A549 (cell line): ENCODE data around the gene TYW5. TPM values are rescaled to one million over a fixed set of nuclear protein-coding genes. Genes with fewer than 3 reads are reported as not detected.

Source experiments
- ATAC-seq, 2 experiments: fragments of 200-7000 bp in 1 of 2; fragments of >200 bp in 1 of 2; cut with Nextera tagmentation in 1 of 2; cut with Tn5 transposase in 1 of 2; 3 replicates each; pipeline versions ENCODE4 v1.8.0 to v1.9.1; 2018 to 2020; ENCODE audit warnings: mild to moderate bottlenecking in 1 of 2, moderate library complexity in 1 of 2
- CTCF ChIA-PET: fragments of 300-600 bp; sonication (Branson Sonifier 250); formaldehyde crosslinking; extraction: SDS; loops from one replicate; lab custom pipeline; 2021; ENCODE audit warnings: antibody characterized with exemption, inconsistent platforms; lab: Yijun Ruan, JAX
- POLR2A ChIA-PET: fragments of 350-600 bp; formaldehyde crosslinking; extraction: SDS; loops from one replicate; lab custom pipeline; 2021; ENCODE audit warnings: antibody characterized with exemption, inconsistent platforms; lab: Yijun Ruan, JAX
- DNase-seq, 2 experiments: peaks; one replicate each; pipeline versions ENCODE4 v3.0.0 to v3.0.0-alpha.2; 2011 to 2016; ENCODE audit warnings: low read depth in 1 of 2, low spot score in 1 of 2
- FAIRE-seq: peaks from 2 replicates; lab custom pipeline; 2011; peaks lifted over from hg19 to GRCh38; lab: Jason Lieb, UNC
- H3K27ac ChIP-seq, 2 experiments: fragments of >200 bp; sonication (Bioruptor Twin); formaldehyde crosslinking; 3 replicates each; pipeline ENCODE4 v1.5.1; 2016 to 2017
- H3K4me1 ChIP-seq: fragments of >200 bp; sonication (Bioruptor Twin); formaldehyde crosslinking; 3 replicates; pipeline ENCODE4 v1.6.1; 2016
- H3K4me2 ChIP-seq: fragments of >200 bp; sonication (Bioruptor Twin); formaldehyde crosslinking; 3 replicates; pipeline ENCODE4 v1.6.1; 2016
- H3K4me3 ChIP-seq: fragments of >200 bp; sonication (Bioruptor Twin); formaldehyde crosslinking; 3 replicates; pipeline ENCODE4 v1.5.1; 2016
- H3K9me3 ChIP-seq: fragments of >200 bp; sonication (Bioruptor Twin); formaldehyde crosslinking; 3 replicates; pipeline ENCODE4 v1.6.1; 2016
- BHLHE40 ChIP-seq: IDR thresholded peaks from 2 replicates; pipeline ENCODE4 v1.6.1; 2012; ENCODE audit warnings: low read depth, low read length, inconsistent platforms
- CBX2 ChIP-seq: fragments of 200-600 bp; sonication (generic); IDR thresholded peaks from 2 replicates; pipeline ENCODE4 v1.6.1; 2016; ENCODE audit warnings: low read depth, mild to moderate bottlenecking, borderline replicate concordance
- CBX8 ChIP-seq: fragments of 200-600 bp; sonication (generic); IDR thresholded peaks from 2 replicates; pipeline ENCODE4 v1.6.1; 2016
- CEBPB ChIP-seq, 2 experiments: fragments of >200 bp in 1 of 2; sonication (Bioruptor Twin) in 1 of 2; formaldehyde crosslinking in 1 of 2; IDR thresholded peaks; 2 replicates each; pipeline ENCODE4 v1.6.1; 2012 to 2016
- CHD2 ChIP-seq: fragments of 150-350 bp; IDR thresholded peaks from 2 replicates; pipeline ENCODE4 v1.6.1; 2014; ENCODE audit warnings: low read length; ENCODE audit not compliant: partially characterized antibody
- CHD4 ChIP-seq: fragments of 200-600 bp; sonication (generic); IDR thresholded peaks from 2 replicates; pipeline ENCODE4 v1.6.1; 2016; ENCODE audit warnings: antibody characterized with exemption, mild to moderate bottlenecking, borderline replicate concordance
- EHMT2 ChIP-seq: fragments of 200-600 bp; sonication (generic); IDR thresholded peaks from 2 replicates; pipeline ENCODE4 v1.6.1; 2016; ENCODE audit warnings: antibody characterized with exemption, low read depth, mild to moderate bottlenecking, moderate library complexity
- ESRRA ChIP-seq: fragments of 150-350 bp; IDR thresholded peaks from 2 replicates; pipeline ENCODE4 v1.6.1; 2014; ENCODE audit warnings: mild to moderate bottlenecking, low read length, borderline replicate concordance
- FOXS1 ChIP-seq: fragments of 250-450 bp; sonication (Bioruptor Pico); IDR thresholded peaks from 2 replicates; pipeline ENCODE4 v1.5.0; 2020; ENCODE audit warnings: mild to moderate bottlenecking, moderate library complexity
- HOXB13 ChIP-seq: fragments of 250-450 bp; sonication (Bioruptor Pico); IDR thresholded peaks from 2 replicates; pipeline ENCODE4 v1.5.0; 2020; ENCODE audit warnings: low read depth, mild to moderate bottlenecking, moderate library complexity
- HOXB5 ChIP-seq: fragments of 250-450 bp; sonication (Bioruptor Pico); IDR thresholded peaks from 2 replicates; pipeline ENCODE4 v1.5.0; 2020; ENCODE audit warnings: mild to moderate bottlenecking, moderate library complexity
- JUN ChIP-seq, 2 experiments: fragments of >200 bp; sonication (Bioruptor Twin); formaldehyde crosslinking; IDR thresholded peaks; 2 replicates in 1 of 2; 3 replicates in 1 of 2; pipeline ENCODE4 v1.6.1; 2016 to 2017
- KDM1A ChIP-seq: fragments of 200-600 bp; sonication (generic); IDR thresholded peaks from 2 replicates; pipeline ENCODE4 v1.6.1; 2016; ENCODE audit warnings: low read depth, mild to moderate bottlenecking
- MAZ ChIP-seq: fragments of 150-350 bp; IDR thresholded peaks from 2 replicates; pipeline ENCODE4 v1.6.1; 2014; ENCODE audit warnings: antibody characterized with exemption, low read depth, low read length, borderline replicate concordance
- NFE2L2 ChIP-seq: fragments of 150-350 bp; conservative IDR thresholded peaks from 2 replicates; pipeline ENCODE4 v1.6.1; 2014; ENCODE audit warnings: low read length
- PHF8 ChIP-seq: fragments of 200-600 bp; sonication (generic); IDR thresholded peaks from 2 replicates; pipeline ENCODE4 v1.6.1; 2016; ENCODE audit warnings: low read depth, mild to moderate bottlenecking, antibody characterized with exemption, moderate library complexity, borderline replicate concordance
- POLR2AphosphoS2 ChIP-seq: conservative IDR thresholded peaks from 2 replicates; pipeline ENCODE4 v1.6.1; 2012; ENCODE audit warnings: low read length, improper control_type of control experiment, inconsistent platforms
- RCOR1 ChIP-seq: fragments of 150-350 bp; IDR thresholded peaks from 2 replicates; pipeline ENCODE4 v1.6.1; 2014; ENCODE audit warnings: antibody characterized with exemption, low read length, low read depth
- RFX5 ChIP-seq: fragments of 450-650 bp; IDR thresholded peaks from 2 replicates; pipeline ENCODE4 v1.7.1; 2014; ENCODE audit warnings: antibody characterized with exemption, mild to moderate bottlenecking, moderate library complexity
- RNF2 ChIP-seq: fragments of 200-600 bp; sonication (generic); IDR thresholded peaks from 2 replicates; pipeline ENCODE4 v1.6.1; 2016; ENCODE audit warnings: low read depth, mild to moderate bottlenecking, antibody characterized with exemption, moderate library complexity, borderline replicate concordance
- SREBF2 ChIP-seq: fragments of 450-650 bp; IDR thresholded peaks from 2 replicates; pipeline ENCODE4 v1.6.1; 2014; ENCODE audit warnings: mild to moderate bottlenecking, moderate library complexity
- TP53 ChIP-seq: fragments of 250-450 bp; sonication (Bioruptor Pico); IDR thresholded peaks from 2 replicates; pipeline ENCODE4 v1.5.0; 2021; ENCODE audit warnings: mild to moderate bottlenecking, moderate library complexity
- ZC3H11A ChIP-seq: fragments of 450-650 bp; IDR thresholded peaks from 2 replicates; pipeline ENCODE4 v1.6.1; 2014; ENCODE audit warnings: antibody characterized with exemption, mild to moderate bottlenecking
- WGBS: methylation state at CpG from one replicate; pipeline ENCODE4 v1.1.6; 2017; ENCODE audit errors: missing lambda C conversion rate; 5-methylcytosine and 5-hydroxymethylcytosine counted together
- polyA plus RNA-seq, 4 experiments: library from polyadenylated mRNA; depleted of rRNA in 3 of 4; stranded (reverse); fragments of >200 nt; fragmentation: RNase III in 1 of 4; extraction: RNeasy Plus Mini Kit Qiagen cat#74134 plus additional on column Dnase treatment in 1 of 4; gene quantifications; 2 replicates in 3 of 4; 3 replicates in 1 of 4; pipeline ENCODE4 v1.2.3, GENCODE V29; 2011 to 2017
- TF ChIP-seq, protein P1 (sequence below): fragments of >200 bp; sonication (Bioruptor Twin); formaldehyde crosslinking; IDR thresholded peaks from 3 replicates; pipeline ENCODE4 v1.6.1; 2016
- TF ChIP-seq, protein P2 (sequence below): fragments of >200 bp; sonication (Bioruptor Twin); formaldehyde crosslinking; IDR thresholded peaks from 2 replicates; pipeline ENCODE4 v1.6.1; 2016
- TF ChIP-seq, protein P3 (sequence below): fragments of 250-450 bp; sonication (Bioruptor Pico); IDR thresholded peaks from 2 replicates; pipeline ENCODE4 v1.5.0; 2021; ENCODE audit warnings: mild to moderate bottlenecking, moderate library complexity, borderline replicate concordance
- TF ChIP-seq, protein P4 (sequence below): fragments of 150-350 bp; IDR thresholded peaks from 2 replicates; pipeline ENCODE4 v1.6.1; 2014; ENCODE audit warnings: low read depth, mild to moderate bottlenecking, low read length
- TF ChIP-seq, protein P5 (sequence below): fragments of 200-600 bp; sonication (generic); IDR thresholded peaks from 2 replicates; pipeline ENCODE4 v1.6.1; 2016; ENCODE audit warnings: antibody characterized with exemption, mild to moderate bottlenecking, moderate library complexity
- TF ChIP-seq, protein P6 (sequence below): IDR thresholded peaks from 2 replicates; pipeline ENCODE4 v1.6.1; 2012

Gene TYW5
- polyA plus RNA-seq, 2 of the 4 experiments (the other 2 are of a cell fraction) = 7.8 to 15.2 TPM

DNA sequence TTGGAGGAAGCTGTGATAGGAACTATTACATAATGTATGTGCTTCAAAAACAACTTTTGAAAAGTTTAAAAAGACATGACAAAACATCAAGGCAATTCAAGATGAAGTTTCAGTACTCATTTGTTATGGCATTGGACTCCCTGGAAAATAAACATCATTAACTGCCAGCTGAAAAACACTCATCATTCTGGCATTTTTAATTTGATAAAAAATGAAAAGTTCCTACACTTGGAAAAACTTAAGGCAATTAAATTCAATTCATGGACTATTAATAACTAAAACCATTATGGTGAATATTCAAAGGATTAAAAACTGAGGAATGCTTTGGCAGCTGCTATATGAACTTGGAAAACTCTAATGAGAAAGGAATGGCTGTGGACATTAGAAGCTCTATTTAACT, 8.5 kb downstream of the TYW5 start:
- H3K9me3 ChIP-seq = no peaks in the 10 kb centered on the region
- H3K4me2 ChIP-seq = no peak overlapping the region
- DNase-seq (no peak), FAIRE-seq (no peak), ATAC-seq (no peak)
- TF ChIP-seq MAZ = no peak
- no peak for TF ChIP-seq RCOR1
- TF ChIP-seq HOXB13 (CRISPR knock-in tag) = no peak
- no peak for TF ChIP-seq CHD4
- TF ChIP-seq CEBPB (IDR thresholded peaks at IDR 0.05) = no peak
- no peak for TF ChIP-seq CBX8
- no peak for TF ChIP-seq PHF8
- TF ChIP-seq, protein P1, sequence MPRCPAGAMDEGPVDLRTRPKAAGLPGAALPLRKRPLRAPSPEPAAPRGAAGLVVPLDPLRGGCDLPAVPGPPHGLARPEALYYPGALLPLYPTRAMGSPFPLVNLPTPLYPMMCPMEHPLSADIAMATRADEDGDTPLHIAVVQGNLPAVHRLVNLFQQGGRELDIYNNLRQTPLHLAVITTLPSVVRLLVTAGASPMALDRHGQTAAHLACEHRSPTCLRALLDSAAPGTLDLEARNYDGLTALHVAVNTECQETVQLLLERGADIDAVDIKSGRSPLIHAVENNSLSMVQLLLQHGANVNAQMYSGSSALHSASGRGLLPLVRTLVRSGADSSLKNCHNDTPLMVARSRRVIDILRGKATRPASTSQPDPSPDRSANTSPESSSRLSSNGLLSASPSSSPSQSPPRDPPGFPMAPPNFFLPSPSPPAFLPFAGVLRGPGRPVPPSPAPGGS = no peak
- no peak for TF ChIP-seq HOXB5 (CRISPR knock-in tag)
- no peak for TF ChIP-seq SREBF2
- TF ChIP-seq RNF2 = no peak
- no peak for TF ChIP-seq POLR2AphosphoS2
- no peak for TF ChIP-seq ZC3H11A
- TF ChIP-seq, protein P2, sequence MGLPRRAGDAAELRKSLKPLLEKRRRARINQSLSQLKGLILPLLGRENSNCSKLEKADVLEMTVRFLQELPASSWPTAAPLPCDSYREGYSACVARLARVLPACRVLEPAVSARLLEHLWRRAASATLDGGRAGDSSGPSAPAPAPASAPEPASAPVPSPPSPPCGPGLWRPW = no peak
- TF ChIP-seq CHD2 = no peak
- no peak for TF ChIP-seq EHMT2
- no peak for TF ChIP-seq ESRRA
- TF ChIP-seq, protein P3, sequence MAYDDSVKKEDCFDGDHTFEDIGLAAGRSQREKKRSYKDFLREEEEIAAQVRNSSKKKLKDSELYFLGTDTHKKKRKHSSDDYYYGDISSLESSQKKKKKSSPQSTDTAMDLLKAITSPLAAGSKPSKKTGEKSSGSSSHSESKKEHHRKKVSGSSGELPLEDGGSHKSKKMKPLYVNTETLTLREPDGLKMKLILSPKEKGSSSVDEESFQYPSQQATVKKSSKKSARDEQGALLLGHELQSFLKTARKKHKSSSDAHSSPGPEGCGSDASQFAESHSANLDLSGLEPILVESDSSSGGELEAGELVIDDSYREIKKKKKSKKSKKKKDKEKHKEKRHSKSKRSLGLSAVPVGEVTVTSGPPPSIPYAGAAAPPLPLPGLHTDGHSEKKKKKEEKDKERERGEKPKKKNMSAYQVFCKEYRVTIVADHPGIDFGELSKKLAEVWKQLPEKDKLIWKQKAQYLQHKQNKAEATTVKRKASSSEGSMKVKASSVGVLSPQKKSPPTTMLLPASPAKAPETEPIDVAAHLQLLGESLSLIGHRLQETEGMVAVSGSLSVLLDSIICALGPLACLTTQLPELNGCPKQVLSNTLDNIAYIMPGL = no peak
- H3K4me1 ChIP-seq = no peaks in the 10 kb centered on the region
- CTCF ChIA-PET = interaction anchor here (0.6 to 1.1 kb wide), 2 partner anchors 8 to 9 kb away, joined by 3 to 4 read pairs; no protein-coding TSS in a partner anchor
- POLR2A ChIA-PET = no interaction called here
- no peak overlapping the region for H3K27ac ChIP-seq
- H3K4me3 ChIP-seq = no peak overlapping the region

DNA sequence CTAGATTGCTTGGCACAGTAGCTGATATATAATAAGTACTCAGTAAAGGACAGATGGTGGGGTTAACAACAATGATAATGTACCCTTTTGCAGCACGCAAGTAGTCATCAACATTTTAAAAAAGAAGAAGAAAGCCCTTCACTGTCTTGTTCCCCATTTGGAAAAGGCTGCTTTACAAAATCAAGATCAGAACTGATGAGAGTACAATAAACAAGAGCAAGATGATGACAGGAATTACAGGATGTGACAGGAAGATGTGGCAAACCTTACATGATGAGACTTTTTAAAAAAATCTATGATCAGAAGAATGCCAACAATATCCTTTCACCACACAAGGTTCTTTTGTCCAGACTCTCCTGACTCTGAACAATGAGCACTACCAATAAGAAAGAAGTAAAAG, 9.1 kb downstream of the TYW5 start:
- H3K9me3 ChIP-seq = no peaks in the 10 kb centered on the region
- DNase-seq = no peak
- no peak overlapping the region for H3K4me2 ChIP-seq
- WGBS = 88% methylated on average over 1 of the region's 1 CpG
- POLR2A ChIA-PET = no interaction called here
- H3K4me1 ChIP-seq = no peaks in the 10 kb centered on the region
- no peak overlapping the region for H3K27ac ChIP-seq
- H3K4me3 ChIP-seq = no peak overlapping the region
- TF ChIP-seq RNF2 (no peak), TP53 (CRISPR knock-in tag) (no peak), CEBPB (IDR thresholded peaks at IDR 0.05) (no peak), CBX2 (no peak), RFX5 (no peak), HOXB13 (CRISPR knock-in tag) (no peak), JUN (IDR thresholded peaks at IDR 0.05) (no peak), PHF8 (no peak), BHLHE40 (no peak), KDM1A (no peak), FOXS1 (CRISPR knock-in tag) (no peak), EHMT2 (no peak), POLR2AphosphoS2 (no peak), NFE2L2 (no peak)
- TF ChIP-seq, protein P4, sequence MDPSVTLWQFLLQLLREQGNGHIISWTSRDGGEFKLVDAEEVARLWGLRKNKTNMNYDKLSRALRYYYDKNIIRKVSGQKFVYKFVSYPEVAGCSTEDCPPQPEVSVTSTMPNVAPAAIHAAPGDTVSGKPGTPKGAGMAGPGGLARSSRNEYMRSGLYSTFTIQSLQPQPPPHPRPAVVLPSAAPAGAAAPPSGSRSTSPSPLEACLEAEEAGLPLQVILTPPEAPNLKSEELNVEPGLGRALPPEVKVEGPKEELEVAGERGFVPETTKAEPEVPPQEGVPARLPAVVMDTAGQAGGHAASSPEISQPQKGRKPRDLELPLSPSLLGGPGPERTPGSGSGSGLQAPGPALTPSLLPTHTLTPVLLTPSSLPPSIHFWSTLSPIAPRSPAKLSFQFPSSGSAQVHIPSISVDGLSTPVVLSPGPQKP = no peak
- TF ChIP-seq, protein P5, sequence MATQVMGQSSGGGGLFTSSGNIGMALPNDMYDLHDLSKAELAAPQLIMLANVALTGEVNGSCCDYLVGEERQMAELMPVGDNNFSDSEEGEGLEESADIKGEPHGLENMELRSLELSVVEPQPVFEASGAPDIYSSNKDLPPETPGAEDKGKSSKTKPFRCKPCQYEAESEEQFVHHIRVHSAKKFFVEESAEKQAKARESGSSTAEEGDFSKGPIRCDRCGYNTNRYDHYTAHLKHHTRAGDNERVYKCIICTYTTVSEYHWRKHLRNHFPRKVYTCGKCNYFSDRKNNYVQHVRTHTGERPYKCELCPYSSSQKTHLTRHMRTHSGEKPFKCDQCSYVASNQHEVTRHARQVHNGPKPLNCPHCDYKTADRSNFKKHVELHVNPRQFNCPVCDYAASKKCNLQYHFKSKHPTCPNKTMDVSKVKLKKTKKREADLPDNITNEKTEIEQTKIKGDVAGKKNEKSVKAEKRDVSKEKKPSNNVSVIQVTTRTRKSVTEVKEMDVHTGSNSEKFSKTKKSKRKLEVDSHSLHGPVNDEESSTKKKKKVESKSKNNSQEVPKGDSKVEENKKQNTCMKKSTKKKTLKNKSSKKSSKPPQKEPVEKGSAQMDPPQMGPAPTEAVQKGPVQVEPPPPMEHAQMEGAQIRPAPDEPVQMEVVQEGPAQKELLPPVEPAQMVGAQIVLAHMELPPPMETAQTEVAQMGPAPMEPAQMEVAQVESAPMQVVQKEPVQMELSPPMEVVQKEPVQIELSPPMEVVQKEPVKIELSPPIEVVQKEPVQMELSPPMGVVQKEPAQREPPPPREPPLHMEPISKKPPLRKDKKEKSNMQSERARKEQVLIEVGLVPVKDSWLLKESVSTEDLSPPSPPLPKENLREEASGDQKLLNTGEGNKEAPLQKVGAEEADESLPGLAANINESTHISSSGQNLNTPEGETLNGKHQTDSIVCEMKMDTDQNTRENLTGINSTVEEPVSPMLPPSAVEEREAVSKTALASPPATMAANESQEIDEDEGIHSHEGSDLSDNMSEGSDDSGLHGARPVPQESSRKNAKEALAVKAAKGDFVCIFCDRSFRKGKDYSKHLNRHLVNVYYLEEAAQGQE = no peak
- TF ChIP-seq, protein P6, sequence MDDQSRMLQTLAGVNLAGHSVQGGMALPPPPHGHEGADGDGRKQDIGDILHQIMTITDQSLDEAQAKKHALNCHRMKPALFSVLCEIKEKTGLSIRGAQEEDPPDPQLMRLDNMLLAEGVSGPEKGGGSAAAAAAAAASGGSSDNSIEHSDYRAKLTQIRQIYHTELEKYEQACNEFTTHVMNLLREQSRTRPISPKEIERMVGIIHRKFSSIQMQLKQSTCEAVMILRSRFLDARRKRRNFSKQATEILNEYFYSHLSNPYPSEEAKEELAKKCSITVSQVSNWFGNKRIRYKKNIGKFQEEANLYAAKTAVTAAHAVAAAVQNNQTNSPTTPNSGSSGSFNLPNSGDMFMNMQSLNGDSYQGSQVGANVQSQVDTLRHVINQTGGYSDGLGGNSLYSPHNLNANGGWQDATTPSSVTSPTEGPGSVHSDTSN = no peak
- ATAC-seq = no peak
- FAIRE-seq = no peak
- CTCF ChIA-PET = interaction anchor here (1.1 to 1.2 kb wide), 2 partner anchors 9 to 535 kb away, joined by 3 to 4 read pairs; no protein-coding TSS in a partner anchor
